ENCODE measurements around the gene MCF2L. TPM values are rescaled to one million over a fixed set of nuclear protein-coding genes. Genes with fewer than 3 reads are reported as not detected.

MCF2L gene
- total RNA-seq, 2 experiments from 2014 or later, result 2.8 to 16.4 TPM

GRCh38 chr13:113050734-113051431, 81.9 kb downstream of the MCF2L start:
- Histone ChIP-seq H2AFZ (ENCODE audit: low read length) (no peak overlapping the region), H3K36me3 (ENCODE audit: insufficient read depth, low read length) (no peaks in the 10 kb centered on the region), H3K27ac (ENCODE audit: low read depth, low read length, poor library complexity, severe bottlenecking) (no peak overlapping the region), H3K4me1 (ENCODE audit: insufficient read depth, low read length, poor library complexity, severe bottlenecking) (no peaks in the 10 kb centered on the region), H3K79me2 (ENCODE audit: insufficient read depth, low read depth, low read length) (no peaks in the 10 kb centered on the region), H3K4me2 (ENCODE audit: low read length) (no peak overlapping the region), H4K20me1 (ENCODE audit: insufficient read depth, low read length) (no peaks in the 10 kb centered on the region), H3K4me3 (ENCODE audit: low read depth, low read length, poor library complexity, severe bottlenecking) (no peak overlapping the region), H3K9me2 (ENCODE audit: insufficient read depth, low read length) (no peaks in the 10 kb centered on the region), H3K9me3 (ENCODE audit: low read length) (no peaks in the 10 kb centered on the region)
- TF ChIP-seq EZH2phosphoT487 (IDR thresholded peaks at IDR 0.05; ENCODE audit: borderline replicate concordance, low read depth, low read length), result no peak
- TF ChIP-seq CTCF (conservative IDR thresholded peaks at IDR 0.05; ENCODE audit: low read length), result no peak
- DNase-seq (ENCODE audit: low spot score), result no peak
- intact Hi-C loops (cut with micrococcal nuclease; ENCODE audit: unreplicated experiment), result no loop called here
- ChIA-PET CTCF (ENCODE audit: unreplicated experiment) (no interaction called here), POLR2A (no interaction called here)
- no TSS peak for BruUV-seq (replicated peaks)

- POLR2A ChIA-PET, result no interaction called here
- no peak overlapping the region for H3K27ac ChIP-seq (ENCODE audit: low read depth, low read length, poor library complexity, severe bottlenecking)
- intact Hi-C loops (cut with micrococcal nuclease; ENCODE audit: unreplicated experiment), result no loop called here
- no peak for DNase-seq (ENCODE audit: low spot score)
- no peaks in the 10 kb centered on the region for H3K9me2 ChIP-seq (ENCODE audit: insufficient read depth, low read length)
- BruUV-seq (replicated peaks), result no TSS peak
- H3K4me3 ChIP-seq (ENCODE audit: low read depth, low read length, poor library complexity, severe bottlenecking), result no peak overlapping the region
- H4K20me1 ChIP-seq (ENCODE audit: insufficient read depth, low read length), result no peaks in the 10 kb centered on the region
- H3K36me3 ChIP-seq (ENCODE audit: insufficient read depth, low read length), result no peaks in the 10 kb centered on the region
- H3K4me1 ChIP-seq (ENCODE audit: insufficient read depth, low read length, poor library complexity, severe bottlenecking), result no peaks in the 10 kb centered on the region
- H3K79me2 ChIP-seq (ENCODE audit: insufficient read depth, low read depth, low read length), result no peaks in the 10 kb centered on the region
- H3K4me2 ChIP-seq (ENCODE audit: low read length), result no peak overlapping the region
- TF ChIP-seq EZH2phosphoT487 (IDR thresholded peaks at IDR 0.05; ENCODE audit: borderline replicate concordance, low read depth, low read length), result no peak
- TF ChIP-seq CTCF (conservative IDR thresholded peaks at IDR 0.05; ENCODE audit: low read length), result no peak
- CTCF ChIA-PET (ENCODE audit: unreplicated experiment), result no interaction called here
- H2AFZ ChIP-seq (ENCODE audit: low read length), result no peak overlapping the region
- H3K9me3 ChIP-seq (ENCODE audit: low read length), result no peaks in the 10 kb centered on the region
Measured at GRCh38 chr13:113051641-113052040, 82.6 kb downstream of the MCF2L start.

GRCh38 chr13:113052206-113052605, 83.2 kb downstream of the MCF2L start:
- no TSS peak for BruUV-seq (replicated peaks)
- H4K20me1 ChIP-seq (ENCODE audit: insufficient read depth, low read length), result no peaks in the 10 kb centered on the region
- H2AFZ ChIP-seq (ENCODE audit: low read length), result no peak overlapping the region
- ChIA-PET POLR2A (no interaction called here), CTCF (ENCODE audit: unreplicated experiment) (no interaction called here)
- no peaks in the 10 kb centered on the region for H3K9me3 ChIP-seq (ENCODE audit: low read length)
- intact Hi-C loops (cut with micrococcal nuclease; ENCODE audit: unreplicated experiment), result no loop called here
- no peaks in the 10 kb centered on the region for H3K79me2 ChIP-seq (ENCODE audit: insufficient read depth, low read depth, low read length)
- no peaks in the 10 kb centered on the region for H3K36me3 ChIP-seq (ENCODE audit: insufficient read depth, low read length)
- H3K4me1 ChIP-seq (ENCODE audit: insufficient read depth, low read length, poor library complexity, severe bottlenecking), result no peaks in the 10 kb centered on the region
- no peak overlapping the region for H3K4me3 ChIP-seq (ENCODE audit: low read depth, low read length, poor library complexity, severe bottlenecking)
- H3K9me2 ChIP-seq (ENCODE audit: insufficient read depth, low read length), result no peaks in the 10 kb centered on the region
- H3K4me2 ChIP-seq (ENCODE audit: low read length), result no peak overlapping the region
- TF ChIP-seq EZH2phosphoT487 (IDR thresholded peaks at IDR 0.05; ENCODE audit: borderline replicate concordance, low read depth, low read length) (no peak), CTCF (conservative IDR thresholded peaks at IDR 0.05; ENCODE audit: low read length) (no peak)
- no peak overlapping the region for H3K27ac ChIP-seq (ENCODE audit: low read depth, low read length, poor library complexity, severe bottlenecking)
- DNase-seq (ENCODE audit: low spot score), result no peak

Data from OCI-LY7 (cell line).